ENCODE measurements around the gene PAX8. TPM values are rescaled to one million over a fixed set of nuclear protein-coding genes. Genes with fewer than 3 reads are reported as not detected.

Gene PAX8
- total RNA-seq, 1 experiment from 2014 or later, result 3.1 TPM

DNA sequence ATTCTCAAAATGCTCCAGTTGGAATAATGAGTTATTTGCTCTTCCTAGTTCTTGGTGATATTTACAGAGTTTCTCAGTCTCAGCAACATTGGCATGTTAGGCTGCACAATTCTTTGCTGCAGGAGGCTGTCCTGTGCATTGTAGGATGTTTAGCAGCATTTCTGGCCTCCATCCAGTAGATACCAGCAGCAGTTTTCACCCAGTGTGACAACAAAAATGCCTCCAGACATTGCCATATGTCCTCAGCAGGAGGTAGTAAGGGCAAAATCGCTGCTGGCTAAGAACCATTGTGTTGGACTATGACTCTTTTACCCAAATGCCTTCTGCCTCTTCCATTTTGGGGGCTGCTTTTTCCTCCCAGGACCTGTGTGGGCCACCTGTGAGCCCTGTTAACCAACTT is 50.4 kb downstream of the PAX8 start:
- no TSS peak for BruUV-seq (replicated peaks)
- Histone ChIP-seq H3K9me3 (ENCODE audit: low read depth, low read length, poor library complexity, severe bottlenecking) (no peaks in the 10 kb centered on the region), H3K36me3 (ENCODE audit: insufficient read depth, low read length, poor library complexity, severe bottlenecking) (no peaks in the 10 kb centered on the region), H3K27me3 (replicated peaks; ENCODE audit: insufficient read depth, low read depth, low read length, poor library complexity) (no peaks in the 10 kb centered on the region), H3K27ac (ENCODE audit: low read depth, low read length, poor library complexity, severe bottlenecking) (no peak overlapping the region), H3K4me1 (ENCODE audit: insufficient read depth, low read length, poor library complexity, severe bottlenecking) (peaks cover 15% of the 10 kb centered on the region), H3K4me3 (ENCODE audit: low read depth, low read length, poor library complexity, severe bottlenecking) (no peak overlapping the region)
- intact Hi-C loops (cut with micrococcal nuclease; ENCODE audit: unreplicated experiment), result no loop called here
- no peak for DNase-seq (ENCODE audit: low spot score)
- CTCF ChIA-PET, result no interaction called here
- TF ChIP-seq, protein P1, sequence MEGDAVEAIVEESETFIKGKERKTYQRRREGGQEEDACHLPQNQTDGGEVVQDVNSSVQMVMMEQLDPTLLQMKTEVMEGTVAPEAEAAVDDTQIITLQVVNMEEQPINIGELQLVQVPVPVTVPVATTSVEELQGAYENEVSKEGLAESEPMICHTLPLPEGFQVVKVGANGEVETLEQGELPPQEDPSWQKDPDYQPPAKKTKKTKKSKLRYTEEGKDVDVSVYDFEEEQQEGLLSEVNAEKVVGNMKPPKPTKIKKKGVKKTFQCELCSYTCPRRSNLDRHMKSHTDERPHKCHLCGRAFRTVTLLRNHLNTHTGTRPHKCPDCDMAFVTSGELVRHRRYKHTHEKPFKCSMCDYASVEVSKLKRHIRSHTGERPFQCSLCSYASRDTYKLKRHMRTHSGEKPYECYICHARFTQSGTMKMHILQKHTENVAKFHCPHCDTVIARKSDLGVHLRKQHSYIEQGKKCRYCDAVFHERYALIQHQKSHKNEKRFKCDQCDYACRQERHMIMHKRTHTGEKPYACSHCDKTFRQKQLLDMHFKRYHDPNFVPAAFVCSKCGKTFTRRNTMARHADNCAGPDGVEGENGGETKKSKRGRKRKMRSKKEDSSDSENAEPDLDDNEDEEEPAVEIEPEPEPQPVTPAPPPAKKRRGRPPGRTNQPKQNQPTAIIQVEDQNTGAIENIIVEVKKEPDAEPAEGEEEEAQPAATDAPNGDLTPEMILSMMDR (conservative IDR thresholded peaks at IDR 0.05; ENCODE audit: low read depth, low read length), result no peak
- TF ChIP-seq EZH2 (IDR thresholded peaks at IDR 0.05; ENCODE audit: borderline replicate concordance, low read depth, low read length, poor library complexity, severe bottlenecking), result no peak
- POLR2A ChIA-PET (ENCODE audit: low non-redundant PET), result no interaction called here

DNA sequence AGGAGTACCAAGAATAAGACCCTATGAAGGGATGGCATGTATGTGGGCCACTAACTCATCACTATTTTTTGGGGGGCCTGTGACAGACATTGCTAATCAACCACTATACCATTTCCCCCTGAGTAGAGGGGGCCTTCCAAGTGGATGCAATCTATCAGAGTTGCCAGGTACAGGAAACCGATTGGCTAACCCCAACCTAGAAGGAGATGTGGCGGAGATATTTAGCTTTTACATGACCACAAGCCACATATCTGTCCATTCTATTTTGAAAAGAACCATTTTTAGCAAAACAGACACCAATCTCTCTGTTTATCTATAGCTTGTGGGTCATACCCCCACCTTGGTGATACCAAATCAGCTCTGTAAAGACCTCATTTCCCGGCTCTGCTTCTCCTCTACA is 51.0 kb downstream of the PAX8 start:
- Histone ChIP-seq H3K36me3 (ENCODE audit: insufficient read depth, low read length, poor library complexity, severe bottlenecking) (no peaks in the 10 kb centered on the region), H3K27ac (ENCODE audit: low read depth, low read length, poor library complexity, severe bottlenecking) (no peak overlapping the region), H3K9me3 (ENCODE audit: low read depth, low read length, poor library complexity, severe bottlenecking) (no peaks in the 10 kb centered on the region), H3K4me3 (ENCODE audit: low read depth, low read length, poor library complexity, severe bottlenecking) (no peak overlapping the region), H3K4me1 (ENCODE audit: insufficient read depth, low read length, poor library complexity, severe bottlenecking) (peaks cover 15% of the 10 kb centered on the region), H3K27me3 (replicated peaks; ENCODE audit: insufficient read depth, low read depth, low read length, poor library complexity) (no peaks in the 10 kb centered on the region)
- intact Hi-C loops (cut with micrococcal nuclease; ENCODE audit: unreplicated experiment), result no loop called here
- BruUV-seq (replicated peaks), result no TSS peak
- DNase-seq (ENCODE audit: low spot score), result no peak
- ChIA-PET CTCF (no interaction called here), POLR2A (ENCODE audit: low non-redundant PET) (no interaction called here)
- TF ChIP-seq, protein P1 (conservative IDR thresholded peaks at IDR 0.05; ENCODE audit: low read depth, low read length), result no peak
- TF ChIP-seq EZH2 (IDR thresholded peaks at IDR 0.05; ENCODE audit: borderline replicate concordance, low read depth, low read length, poor library complexity, severe bottlenecking), result no peak

DNA sequence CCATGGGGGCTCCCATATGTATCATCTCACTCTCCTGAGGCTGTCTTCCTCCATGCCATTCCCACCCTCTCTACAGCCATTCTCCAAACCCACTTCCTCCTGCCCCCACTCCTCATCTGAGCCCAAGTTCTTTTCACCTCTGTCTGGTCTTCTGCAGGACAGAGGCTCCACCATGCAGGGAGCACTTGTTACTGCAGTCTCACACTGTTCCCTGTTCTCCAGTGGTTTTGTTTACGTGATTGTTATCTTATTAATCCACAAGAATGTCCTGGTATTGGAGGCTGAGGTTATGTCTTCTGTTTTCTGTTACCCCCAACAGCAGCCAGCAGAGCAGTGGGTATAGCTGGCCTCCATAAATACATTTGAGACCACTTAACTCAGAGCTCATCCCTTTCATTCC is 51.4 kb downstream of the PAX8 start:
- no TSS peak for BruUV-seq (replicated peaks)

More for the DNA sequence above, 51.4 kb downstream of the PAX8 start:
- Histone ChIP-seq H3K4me3 (ENCODE audit: low read depth, low read length, poor library complexity, severe bottlenecking) (no peak overlapping the region), H3K27me3 (replicated peaks; ENCODE audit: insufficient read depth, low read depth, low read length, poor library complexity) (no peaks in the 10 kb centered on the region), H3K27ac (ENCODE audit: low read depth, low read length, poor library complexity, severe bottlenecking) (no peak overlapping the region), H3K9me3 (ENCODE audit: low read depth, low read length, poor library complexity, severe bottlenecking) (no peaks in the 10 kb centered on the region), H3K4me1 (ENCODE audit: insufficient read depth, low read length, poor library complexity, severe bottlenecking) (peaks cover 15% of the 10 kb centered on the region), H3K36me3 (ENCODE audit: insufficient read depth, low read length, poor library complexity, severe bottlenecking) (no peaks in the 10 kb centered on the region)
- CTCF ChIA-PET, result interaction anchor here (0.6 kb wide), 1 partner anchor 905 kb away, joined by 3 read pairs; no protein-coding TSS in a partner anchor
- DNase-seq (ENCODE audit: low spot score), result no peak
- no peak for TF ChIP-seq EZH2 (IDR thresholded peaks at IDR 0.05; ENCODE audit: borderline replicate concordance, low read depth, low read length, poor library complexity, severe bottlenecking)
- TF ChIP-seq, protein P1 (conservative IDR thresholded peaks at IDR 0.05; ENCODE audit: low read depth, low read length), result no peak
- POLR2A ChIA-PET (ENCODE audit: low non-redundant PET), result no interaction called here
- intact Hi-C loops (cut with micrococcal nuclease; ENCODE audit: unreplicated experiment), result no loop called here
